GM18909 (cell line): ENCODE results near the gene GSK3B.

ENCODE experiments used
- ATAC-seq: cut with Tn5 transposase; IDR thresholded peaks from one replicate; pipeline ENCODE4 v1.9.1; 2021; ENCODE audit warnings: mild to moderate bottlenecking; ENCODE audit not compliant: unreplicated experiment, poor library complexity

GSK3B gene

GRCh38 chr3:119964294-119964693, 130.0 kb downstream of the GSK3B start:
- ATAC-seq = no peak

DNA sequence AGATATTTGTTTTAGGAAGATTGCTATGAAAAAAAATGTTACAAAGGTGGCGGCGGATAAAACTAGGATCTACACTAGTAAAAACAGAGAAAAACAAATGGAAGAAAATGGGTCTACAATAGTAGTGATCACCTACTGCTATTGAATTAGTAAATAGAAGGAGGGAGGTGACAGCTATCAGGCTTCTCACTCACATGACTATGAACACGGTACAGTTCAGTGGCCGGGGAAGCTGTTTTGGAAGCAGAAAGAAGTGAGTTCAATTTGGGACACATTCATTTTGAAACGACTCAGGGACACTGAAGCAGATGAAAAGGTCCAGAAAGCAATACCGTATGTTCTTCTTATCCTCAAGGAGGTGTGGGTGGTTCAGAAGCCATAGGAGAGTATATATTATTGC, 138.3 kb downstream of the GSK3B start:
- no peak for ATAC-seq

DNA sequence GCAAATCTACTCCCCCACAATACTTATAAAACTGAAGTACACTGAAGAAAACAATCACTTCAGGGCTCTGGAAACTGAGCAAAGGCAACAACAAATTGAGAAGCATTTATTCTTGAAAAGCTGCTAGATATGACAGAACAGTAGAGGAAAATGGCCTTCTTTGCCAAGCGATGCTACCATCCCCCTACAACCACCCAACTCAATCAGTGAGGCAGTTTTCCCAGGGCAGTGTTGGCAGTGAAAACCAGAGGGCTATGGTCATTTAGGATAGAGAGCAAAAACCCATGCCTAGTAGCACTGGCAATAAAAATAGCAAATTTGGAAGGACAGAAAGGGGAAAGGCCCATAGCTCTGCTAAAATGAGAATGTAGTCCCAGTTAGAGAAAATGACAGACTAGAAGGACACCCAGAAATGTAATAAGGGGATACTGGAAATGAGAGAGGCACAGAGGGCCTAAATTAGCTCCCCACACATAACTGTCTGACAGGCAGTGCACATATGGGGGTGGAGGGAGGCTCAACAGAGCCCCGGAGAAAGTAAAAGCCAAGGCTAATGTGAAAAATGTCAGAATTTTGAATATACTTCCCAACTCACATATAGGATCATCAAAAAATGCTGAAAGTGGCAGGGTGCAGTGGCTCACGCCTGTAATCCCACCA, 143.5 kb downstream of the GSK3B start:
- no peak for ATAC-seq

DNA sequence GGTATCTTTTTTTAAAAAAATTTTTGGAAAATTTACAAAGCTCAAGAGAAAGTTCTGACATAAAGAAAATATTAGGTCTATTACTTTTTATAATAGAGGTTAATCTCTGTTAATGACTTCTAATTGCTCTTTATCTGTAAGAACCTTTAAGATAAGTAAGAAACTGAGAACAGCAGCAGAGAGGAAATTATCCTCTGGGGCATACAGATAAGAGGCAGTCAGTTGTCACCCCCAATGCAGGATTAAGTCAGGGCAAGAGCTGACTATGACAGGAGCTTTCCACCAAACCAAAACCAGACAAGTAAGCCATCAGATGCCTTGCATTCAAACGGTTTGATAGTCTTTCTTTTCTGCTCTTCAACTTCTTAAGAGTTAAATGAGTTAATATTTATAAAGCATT, 149.0 kb downstream of the GSK3B start:
- ATAC-seq = no peak

DNA sequence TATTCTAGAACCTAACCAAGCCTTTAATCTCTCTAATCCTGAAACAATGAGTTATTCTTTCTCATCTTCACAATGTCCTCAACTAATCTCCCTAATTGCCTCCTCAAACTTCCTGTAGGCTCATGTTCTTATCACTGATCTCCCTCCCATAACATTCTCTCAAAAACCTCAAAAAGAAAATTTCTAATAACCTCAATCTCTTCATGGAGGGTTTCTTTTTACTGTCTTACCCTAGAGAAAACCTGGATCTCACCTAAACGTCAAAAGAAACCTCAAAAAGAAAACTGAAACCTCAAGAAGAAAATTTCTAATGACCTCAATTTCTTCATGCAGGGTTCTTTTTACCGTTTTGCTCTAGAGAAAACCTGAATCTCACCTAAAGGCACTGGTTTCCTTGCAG, 150.2 kb downstream of the GSK3B start:
- ATAC-seq = peak; percentile 80

- no peak for ATAC-seq
These were observed 155.2 kb downstream of the GSK3B start for GRCh38 chr3:119939077-119939476.

GRCh38 chr3:119937229-119937628, 157.0 kb downstream of the GSK3B start:
- ATAC-seq = peak; percentile 99

DNA sequence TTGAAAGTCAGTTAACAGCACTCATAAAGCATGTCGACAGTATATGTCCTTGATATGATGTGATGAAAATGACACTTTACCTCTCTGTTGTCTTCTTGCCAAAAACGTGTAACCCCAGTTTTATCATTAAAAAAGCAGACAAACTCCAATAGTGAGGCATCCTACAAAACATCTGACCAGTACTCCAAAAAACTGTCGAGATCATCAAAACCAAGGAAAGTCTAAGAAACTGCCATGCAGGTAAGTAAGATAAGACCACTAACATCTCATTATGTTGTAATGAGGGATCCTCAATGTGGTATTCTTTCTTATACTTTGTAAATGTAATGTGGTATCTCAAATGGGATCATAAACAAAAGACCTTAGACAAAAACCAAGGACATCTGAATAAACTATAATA, 160.0 kb downstream of the GSK3B start:
- ATAC-seq = no peak

DNA sequence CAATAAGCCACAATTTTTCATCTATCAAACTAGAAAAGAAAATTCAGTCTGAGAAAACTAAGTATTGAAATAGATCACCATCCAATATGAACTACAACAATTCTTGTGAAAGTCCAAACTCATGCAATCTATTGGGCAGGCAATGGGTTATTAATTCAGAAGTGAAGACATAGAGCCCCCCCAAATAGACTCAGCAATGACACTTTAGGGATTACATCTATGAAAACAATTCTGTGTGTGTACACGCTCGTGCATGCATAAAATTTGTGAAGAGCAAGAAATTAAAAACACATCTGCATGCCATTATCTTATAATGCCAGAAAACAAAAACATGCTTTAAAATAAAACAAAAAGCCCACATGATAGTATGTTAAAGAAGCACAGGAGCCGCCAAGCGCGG, 161.0 kb downstream of the GSK3B start:
- ATAC-seq = no peak

- ATAC-seq = no peak
These were observed 164.0 kb downstream of the GSK3B start for GRCh38 chr3:119930286-119930685.

DNA sequence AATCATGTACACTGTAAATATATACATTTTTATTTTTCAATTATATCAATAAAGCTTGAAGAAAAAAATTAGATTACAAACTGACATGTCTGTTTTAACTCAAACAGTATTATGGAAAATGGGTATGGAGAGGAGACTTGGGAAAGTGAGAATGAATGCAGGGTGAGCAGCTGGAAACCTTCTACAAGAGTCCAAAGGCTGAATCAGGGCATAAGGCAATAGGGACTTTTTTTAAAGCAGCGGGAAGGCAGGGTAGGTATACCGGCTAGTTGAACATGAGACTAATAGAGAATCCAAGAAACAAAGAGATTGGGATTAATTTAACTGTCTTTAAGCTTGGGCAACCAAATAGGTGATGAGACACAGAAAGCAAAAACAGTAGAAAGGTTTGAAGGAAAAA, 167.1 kb downstream of the GSK3B start:
- ATAC-seq = no peak

GRCh38 chr3:119924111-119925094, 169.8 kb downstream of the GSK3B start:
- peak; percentile 54 for ATAC-seq

DNA sequence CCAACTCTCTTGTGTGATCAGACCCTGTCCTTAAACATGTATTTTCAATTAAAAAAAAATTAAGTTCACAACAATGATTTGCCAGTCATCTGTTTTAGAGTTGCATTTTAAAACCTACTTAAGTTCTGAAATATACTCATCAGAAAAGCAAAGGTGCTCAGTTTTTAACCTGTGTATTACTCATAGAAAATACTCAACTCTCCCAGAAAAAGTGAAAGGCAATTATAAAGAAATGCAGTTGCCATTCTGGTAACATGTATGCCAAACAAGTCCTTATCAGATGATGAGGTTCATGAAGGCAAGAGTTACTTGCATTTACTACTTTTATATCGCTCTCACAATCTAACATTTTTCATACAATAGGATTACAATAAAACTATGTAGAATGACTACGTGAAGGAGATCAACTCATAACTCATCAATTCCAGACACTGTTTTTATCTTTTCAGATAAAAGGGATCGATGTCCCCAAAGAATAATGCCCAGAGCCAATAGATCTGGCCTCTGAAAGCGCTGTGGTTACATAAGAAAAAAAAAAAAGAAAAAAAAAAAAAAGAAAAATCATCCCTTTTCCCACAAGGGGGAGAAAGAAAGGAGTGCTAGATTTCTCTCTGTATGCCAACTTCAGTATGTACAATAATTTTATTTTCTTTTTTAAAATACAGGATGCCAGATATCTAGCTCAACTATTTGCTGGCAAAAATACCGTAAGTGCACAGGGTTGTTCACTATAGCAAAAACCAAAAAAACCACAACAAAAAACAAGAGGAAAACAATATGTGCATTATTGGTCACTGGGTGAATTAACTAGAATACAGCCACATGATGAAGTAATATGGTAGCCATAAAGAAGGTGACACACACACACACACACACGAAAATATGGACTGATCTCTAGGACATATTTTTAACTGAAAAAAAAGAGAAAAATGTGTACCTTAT, 175.0 kb downstream of the GSK3B start:
- ATAC-seq = no peak

GRCh38 chr3:119913021-119913420, 181.2 kb downstream of the GSK3B start:
- no peak for ATAC-seq

DNA sequence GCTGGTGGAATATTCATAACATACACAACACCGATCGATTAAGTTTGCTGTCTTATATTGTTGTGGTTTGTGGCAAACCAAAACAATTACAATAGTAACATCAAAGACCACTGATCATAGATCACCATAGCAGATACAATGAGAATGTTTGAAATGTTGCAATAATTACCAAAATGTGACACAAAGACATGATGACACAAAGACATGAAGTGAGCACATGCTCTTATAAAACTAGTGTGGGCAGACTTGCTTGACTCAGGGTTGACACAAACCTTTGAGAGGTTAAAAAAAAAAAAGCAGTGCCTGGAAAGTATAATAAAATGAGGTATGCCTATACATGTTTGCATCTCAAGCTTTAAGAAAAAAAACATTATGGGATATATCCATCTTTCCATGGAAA, 182.0 kb downstream of the GSK3B start:
- ATAC-seq = no peak

DNA sequence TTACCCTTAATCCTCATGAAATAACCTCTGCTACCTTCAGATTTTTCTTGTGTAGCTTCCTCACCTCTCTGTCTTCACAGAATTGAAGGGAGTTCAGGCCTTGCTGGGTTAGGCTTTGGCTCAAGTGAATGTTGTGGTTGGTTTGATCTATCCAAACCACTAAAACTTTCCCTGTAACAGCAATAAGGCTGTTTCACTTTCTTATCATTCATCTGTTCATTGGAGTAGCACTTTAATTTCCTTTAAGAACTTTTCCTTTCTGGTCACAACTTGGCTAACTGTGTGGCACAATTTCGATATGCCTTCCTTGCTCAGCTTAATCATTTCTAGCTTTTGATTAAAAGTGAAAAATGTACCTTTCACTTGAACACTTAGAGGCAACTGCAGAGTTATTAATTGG, 182.5 kb downstream of the GSK3B start:
- no peak for ATAC-seq

DNA sequence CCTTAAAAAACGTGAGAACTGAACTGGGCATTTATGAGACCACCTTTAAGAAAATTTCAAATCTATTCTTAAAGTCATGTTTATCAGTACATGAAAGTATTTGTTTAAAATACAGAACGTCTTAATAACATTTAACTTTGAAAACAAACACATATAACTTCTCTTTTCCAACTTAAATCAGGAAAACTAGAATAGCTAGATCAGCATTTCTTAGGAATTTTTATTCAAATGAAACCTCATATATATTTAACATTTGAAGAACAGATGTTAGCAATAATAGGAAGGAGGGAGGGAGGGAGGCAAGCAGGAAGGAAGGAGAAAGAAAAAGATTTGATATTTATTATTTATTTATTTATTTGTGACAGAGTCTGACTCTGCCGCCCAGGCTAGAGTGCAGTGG, 192.2 kb downstream of the GSK3B start:
- no peak for ATAC-seq

- ATAC-seq = no peak
These were observed 193.1 kb downstream of the GSK3B start for GRCh38 chr3:119901148-119901547.

DNA sequence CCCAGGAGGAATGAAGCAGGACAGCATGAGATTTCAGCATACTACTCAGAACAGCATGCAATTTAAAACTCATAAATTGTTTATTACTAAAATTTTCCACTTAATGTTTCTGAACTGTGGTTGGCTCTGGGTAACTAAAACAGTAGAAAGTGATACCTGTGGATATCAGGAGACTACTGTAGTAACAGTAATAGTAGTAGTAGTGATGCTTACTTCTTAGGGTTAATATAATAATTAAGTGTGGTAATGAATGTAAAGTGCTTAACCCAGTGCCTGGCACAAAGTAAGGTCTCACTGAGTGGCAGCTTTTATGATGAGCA, 195.1 kb downstream of the GSK3B start:
- ATAC-seq = no peak

- no peak for ATAC-seq
These were observed 195.6 kb downstream of the GSK3B start for GRCh38 chr3:119898478-119899191.
